ENCODE results near the gene HEPHL1.

Gene HEPHL1

DNA sequence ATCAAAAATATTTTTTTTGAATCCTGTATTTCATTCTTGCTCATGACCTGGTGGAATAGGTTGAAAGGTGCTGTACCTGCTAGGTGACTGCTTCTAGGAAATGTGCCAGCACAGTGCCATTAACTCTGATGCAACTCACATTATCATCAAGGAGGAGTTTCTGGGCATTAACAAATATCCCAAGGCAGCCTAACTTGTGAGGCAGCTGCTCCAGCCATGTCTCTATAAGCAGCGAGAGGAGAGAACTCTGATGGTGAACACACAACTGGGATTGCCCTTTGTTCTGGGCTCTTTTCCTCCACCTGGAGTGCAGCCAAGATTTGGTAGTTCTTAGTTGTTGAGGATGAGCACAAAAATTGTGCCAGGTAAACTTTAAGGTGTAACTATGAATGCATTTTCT, 25.6 kb downstream of the HEPHL1 start:
- TF ChIP-seq, protein P1, sequence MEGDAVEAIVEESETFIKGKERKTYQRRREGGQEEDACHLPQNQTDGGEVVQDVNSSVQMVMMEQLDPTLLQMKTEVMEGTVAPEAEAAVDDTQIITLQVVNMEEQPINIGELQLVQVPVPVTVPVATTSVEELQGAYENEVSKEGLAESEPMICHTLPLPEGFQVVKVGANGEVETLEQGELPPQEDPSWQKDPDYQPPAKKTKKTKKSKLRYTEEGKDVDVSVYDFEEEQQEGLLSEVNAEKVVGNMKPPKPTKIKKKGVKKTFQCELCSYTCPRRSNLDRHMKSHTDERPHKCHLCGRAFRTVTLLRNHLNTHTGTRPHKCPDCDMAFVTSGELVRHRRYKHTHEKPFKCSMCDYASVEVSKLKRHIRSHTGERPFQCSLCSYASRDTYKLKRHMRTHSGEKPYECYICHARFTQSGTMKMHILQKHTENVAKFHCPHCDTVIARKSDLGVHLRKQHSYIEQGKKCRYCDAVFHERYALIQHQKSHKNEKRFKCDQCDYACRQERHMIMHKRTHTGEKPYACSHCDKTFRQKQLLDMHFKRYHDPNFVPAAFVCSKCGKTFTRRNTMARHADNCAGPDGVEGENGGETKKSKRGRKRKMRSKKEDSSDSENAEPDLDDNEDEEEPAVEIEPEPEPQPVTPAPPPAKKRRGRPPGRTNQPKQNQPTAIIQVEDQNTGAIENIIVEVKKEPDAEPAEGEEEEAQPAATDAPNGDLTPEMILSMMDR (IDR thresholded peaks at IDR 0.05; ENCODE audit: insufficient read depth, low read length, poor library complexity, severe bottlenecking), result no peak
- TF ChIP-seq EZH2phosphoT487 (conservative IDR thresholded peaks at IDR 0.05; ENCODE audit: low read length), result no peak
- no peaks in the 10 kb centered on the region for H3F3A ChIP-seq (ENCODE audit: insufficient read depth)
- H3K79me2 ChIP-seq (ENCODE audit: insufficient read depth, low read length), result no peaks in the 10 kb centered on the region
- no peak overlapping the region for H3K4me3 ChIP-seq (ENCODE audit: insufficient read depth, low read length, poor library complexity, severe bottlenecking)
- H3K9me2 ChIP-seq (replicated peaks; ENCODE audit: insufficient read depth, low read length), result no peaks in the 10 kb centered on the region
- no peaks in the 10 kb centered on the region for H3K9me3 ChIP-seq (ENCODE audit: insufficient read depth, low read length)
- no peak overlapping the region for H3K9ac ChIP-seq (ENCODE audit: low read length)
- H3K36me3 ChIP-seq (ENCODE audit: low read length), result no peaks in the 10 kb centered on the region
- H3K4me2 ChIP-seq (ENCODE audit: low read depth, low read length, poor library complexity, severe bottlenecking), result no peak overlapping the region
- H3K27me3 ChIP-seq (ENCODE audit: low read length), result no peaks in the 10 kb centered on the region
- H3K27ac ChIP-seq (ENCODE audit: low read depth, low read length), result no peak overlapping the region
- no peaks in the 10 kb centered on the region for H4K20me1 ChIP-seq (ENCODE audit: low read depth, low read length)
- H2AFZ ChIP-seq (ENCODE audit: low read depth, low read length, severe bottlenecking), result no peak overlapping the region

DNA sequence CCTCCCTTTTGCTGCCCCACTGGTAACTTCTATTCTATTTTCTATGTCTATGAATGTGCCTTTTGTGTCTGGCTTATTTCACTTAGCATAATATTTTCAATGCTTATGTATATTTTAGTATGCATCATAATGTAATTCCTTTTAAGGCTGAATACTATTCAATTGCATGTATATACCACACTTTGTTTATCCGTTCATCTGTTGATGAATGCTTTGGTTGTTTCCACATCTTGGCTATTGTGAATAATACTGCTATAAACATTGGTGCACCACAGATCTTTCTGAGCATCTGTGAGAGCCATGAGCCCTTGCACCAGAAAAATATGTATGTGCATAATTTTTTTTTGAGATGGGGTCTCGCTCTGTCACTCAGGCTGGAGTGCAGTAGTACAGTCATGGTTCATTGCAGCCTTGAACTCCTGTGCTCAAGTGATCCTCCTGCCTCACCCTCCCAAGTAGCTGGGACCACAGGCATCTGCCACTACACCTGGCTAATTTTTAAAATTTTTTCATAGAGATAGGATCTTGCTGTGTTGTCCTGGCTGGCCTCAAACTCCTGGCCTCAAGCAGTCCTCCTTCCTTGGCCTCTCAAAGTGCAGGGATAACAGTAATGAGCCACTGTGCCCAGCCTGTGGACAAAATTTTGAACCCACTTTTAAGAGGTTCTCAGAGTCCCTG, 27.0 kb downstream of the HEPHL1 start:
- Histone ChIP-seq H3K27ac (ENCODE audit: low read depth, low read length) (no peak overlapping the region), H3F3A (ENCODE audit: insufficient read depth) (no peaks in the 10 kb centered on the region), H3K79me2 (ENCODE audit: insufficient read depth, low read length) (no peaks in the 10 kb centered on the region), H3K36me3 (ENCODE audit: low read length) (no peaks in the 10 kb centered on the region), H3K9ac (ENCODE audit: low read length) (no peak overlapping the region), H3K9me3 (ENCODE audit: insufficient read depth, low read length) (no peaks in the 10 kb centered on the region), H2AFZ (ENCODE audit: low read depth, low read length, severe bottlenecking) (no peak overlapping the region), H3K4me3 (ENCODE audit: insufficient read depth, low read length, poor library complexity, severe bottlenecking) (no peak overlapping the region), H3K9me2 (replicated peaks; ENCODE audit: insufficient read depth, low read length) (no peaks in the 10 kb centered on the region; the same call in 1 of the 2 replicates), H4K20me1 (ENCODE audit: low read depth, low read length) (no peaks in the 10 kb centered on the region), H3K4me2 (ENCODE audit: low read depth, low read length, poor library complexity, severe bottlenecking) (no peak overlapping the region), H3K27me3 (ENCODE audit: low read length) (no peaks in the 10 kb centered on the region)
- TF ChIP-seq, protein P1 (IDR thresholded peaks at IDR 0.05; ENCODE audit: insufficient read depth, low read length, poor library complexity, severe bottlenecking), result no peak
- TF ChIP-seq EZH2phosphoT487 (conservative IDR thresholded peaks at IDR 0.05; ENCODE audit: low read length), result no peak

DNA sequence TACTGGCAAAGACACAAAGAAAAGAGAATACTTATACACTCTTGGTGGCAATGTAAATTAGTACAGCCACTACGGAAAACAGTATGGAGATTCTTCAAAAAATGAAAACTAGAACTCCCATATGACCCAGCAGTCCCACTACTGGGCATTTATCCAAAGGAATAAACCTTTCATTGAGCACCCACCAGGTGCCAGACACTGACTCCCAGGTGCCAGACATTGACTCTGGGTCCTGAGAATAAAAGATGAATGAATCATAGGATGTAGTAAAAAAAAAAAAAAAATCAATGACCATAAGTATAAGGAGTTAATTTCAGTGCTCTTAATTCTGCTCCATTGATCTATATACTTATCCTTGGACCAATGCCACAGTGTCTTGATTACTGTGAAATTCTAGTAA, 28.2 kb downstream of the HEPHL1 start:
- Histone ChIP-seq H3K9me3 (ENCODE audit: insufficient read depth, low read length) (no peaks in the 10 kb centered on the region), H3F3A (ENCODE audit: insufficient read depth) (no peaks in the 10 kb centered on the region), H3K4me3 (ENCODE audit: insufficient read depth, low read length, poor library complexity, severe bottlenecking) (no peak overlapping the region), H3K79me2 (ENCODE audit: insufficient read depth, low read length) (no peaks in the 10 kb centered on the region), H3K27ac (ENCODE audit: low read depth, low read length) (no peak overlapping the region), H2AFZ (ENCODE audit: low read depth, low read length, severe bottlenecking) (no peak overlapping the region), H4K20me1 (ENCODE audit: low read depth, low read length) (no peaks in the 10 kb centered on the region), H3K9me2 (replicated peaks; ENCODE audit: insufficient read depth, low read length) (no peaks in the 10 kb centered on the region; the same call in 1 of the 2 replicates), H3K36me3 (ENCODE audit: low read length) (no peaks in the 10 kb centered on the region), H3K4me2 (ENCODE audit: low read depth, low read length, poor library complexity, severe bottlenecking) (no peak overlapping the region), H3K9ac (ENCODE audit: low read length) (no peak overlapping the region), H3K27me3 (ENCODE audit: low read length) (no peaks in the 10 kb centered on the region)
- no peak for TF ChIP-seq EZH2phosphoT487 (conservative IDR thresholded peaks at IDR 0.05; ENCODE audit: low read length)
- TF ChIP-seq, protein P1 (IDR thresholded peaks at IDR 0.05; ENCODE audit: insufficient read depth, low read length, poor library complexity, severe bottlenecking), result no peak

Data from SU-DHL-6 (cell line).